PFSK-1 (cell line): Measurements from ENCODE around the gene PTOV1.

Experiments
- FOXP2 ChIP-seq: optimal IDR thresholded peaks from 2 replicates; pipeline ENCODE3; 2011; ENCODE audit warnings: borderline replicate concordance, control low read depth, inconsistent platforms; ENCODE audit not compliant: insufficient read depth; ENCODE audit errors: extremely low read length, extremely low read depth
- POLR2AphosphoS5 ChIP-seq: IDR thresholded peaks from 2 replicates; pipeline ENCODE4 v1.6.1; 2012; ENCODE audit warnings: low read depth, mild to moderate bottlenecking, control low read depth, low read length, moderate library complexity
- REST ChIP-seq, 2 experiments: IDR thresholded peaks; 2 replicates each; pipeline versions ENCODE4 v1.6.1 to v1.8.0; 2011 to 2012; ENCODE audit warnings: low read depth in 2 of 2, low read length in 2 of 2, control low read depth in 1 of 2, inconsistent platforms in 1 of 2, mild to moderate bottlenecking in 1 of 2, moderate library complexity in 1 of 2; ENCODE audit not compliant: insufficient read depth in 1 of 2
- SIN3A ChIP-seq: IDR thresholded peaks from 2 replicates; pipeline ENCODE4 v1.6.1; 2012; ENCODE audit warnings: mild to moderate bottlenecking, low read length, moderate library complexity, borderline replicate concordance; ENCODE audit not compliant: insufficient read depth
- TAF1 ChIP-seq: IDR thresholded peaks from 2 replicates; pipeline ENCODE4 v1.6.1; 2012; ENCODE audit warnings: low read length, control low read depth, borderline replicate concordance; ENCODE audit not compliant: insufficient read depth

- TF ChIP-seq SIN3A (no peak), POLR2AphosphoS5 (no peak), REST (IDR thresholded peaks at IDR 0.05; ENCODE audit: insufficient read depth in 1 of 2, low read depth in 2 of 2, low read length in 2 of 2) (no peak), TAF1 (no peak), FOXP2 (no peak)
These were observed 36.9 kb upstream of the PTOV1 start for GRCh38 chr19:49814010-49814409.
